Neural cell (in vitro differentiated cells): ENCODE results near the gene ROBO4. TPM values are rescaled to one million over a fixed set of nuclear protein-coding genes. Genes with fewer than 3 reads are reported as not detected.
A peak's percentile ranks its signal among the peaks of the same experiment; 100 is the strongest.

Source experiments
- H2AFZ ChIP-seq: fragments of 200-600, 300-800 bp; sonication (generic), shearing (Covaris generic); 2 replicates; pipeline ENCODE4 v1.6.0; 2014; ENCODE audit warnings: low read depth, mild to moderate bottlenecking, antibody characterized with exemption, low read length, moderate library complexity
- H3F3A ChIP-seq: fragments of 200-600 bp; shearing (Covaris generic); 2 replicates; pipeline ENCODE4 v1.6.1; 2016; ENCODE audit warnings: mild to moderate bottlenecking, moderate library complexity, mixed read lengths, antibody characterized with exemption, low read length; ENCODE audit not compliant: insufficient read depth, poor library complexity, severe bottlenecking
- H3K27ac ChIP-seq: fragments of 200-600, 300-800 bp; sonication (generic), shearing (Covaris generic); 2 replicates; pipeline ENCODE4 v1.5.1; 2014; ENCODE audit warnings: mild to moderate bottlenecking, low read length, moderate library complexity
- H3K27me3 ChIP-seq: fragments of 300-800, 200-600 bp; sonication (generic), shearing (Covaris generic); 2 replicates; pipeline ENCODE4 v1.6.0; 2014; ENCODE audit warnings: mild to moderate bottlenecking, low read depth, low read length, moderate library complexity; ENCODE audit not compliant: insufficient read depth
- H3K36me3 ChIP-seq: fragments of 300-800, 200-600 bp; sonication (generic), shearing (Covaris generic); 2 replicates; pipeline ENCODE4 v1.5.1; 2014; ENCODE audit warnings: mild to moderate bottlenecking, antibody characterized with exemption, low read length, moderate library complexity; ENCODE audit not compliant: insufficient read depth
- H3K4me2 ChIP-seq: fragments of 300-800, 200-600 bp; sonication (generic), shearing (Covaris generic); 2 replicates; pipeline ENCODE4 v1.6.0; 2014; ENCODE audit warnings: mild to moderate bottlenecking, low read length
- H3K4me3 ChIP-seq: fragments of 300-800, 200-600 bp; sonication (generic), shearing (Covaris generic); 2 replicates; pipeline ENCODE4 v1.5.1; 2014; ENCODE audit warnings: mild to moderate bottlenecking, low read length, moderate library complexity
- H3K79me2 ChIP-seq: fragments of 200-600 bp; shearing (Covaris generic); replicated peaks from 2 replicates; pipeline ENCODE4 v1.6.0; 2014; ENCODE audit warnings: mild to moderate bottlenecking, low read length, moderate library complexity; ENCODE audit not compliant: insufficient read depth
- H3K9ac ChIP-seq: fragments of 300-800, 200-600 bp; sonication (generic), shearing (Covaris generic); 2 replicates; pipeline ENCODE4 v1.6.1; 2016; ENCODE audit warnings: mild to moderate bottlenecking, low read length, mixed read lengths
- H3K9me2 ChIP-seq: fragments of 200-600 bp; shearing (Covaris generic); 2 replicates; pipeline ENCODE4 v1.6.1; 2016; ENCODE audit warnings: mild to moderate bottlenecking, low read length, mixed read lengths; ENCODE audit not compliant: insufficient read depth
- H3K9me3 ChIP-seq: fragments of 200-600, 300-800 bp; sonication (generic), shearing (Covaris generic); 2 replicates; pipeline ENCODE4 v1.6.1; 2016; ENCODE audit warnings: mild to moderate bottlenecking, mixed run types, low read length, moderate library complexity, mixed read lengths
- H4K20me1 ChIP-seq: fragments of 200-600 bp; shearing (Covaris generic); 2 replicates; pipeline ENCODE4 v1.6.1; 2016; ENCODE audit warnings: mild to moderate bottlenecking, mixed run types; ENCODE audit not compliant: insufficient read depth
- EP300 ChIP-seq: fragments of 450-650 bp; conservative IDR thresholded peaks from 2 replicates; pipeline ENCODE4 v1.6.1; 2014; ENCODE audit warnings: antibody characterized with exemption, mild to moderate bottlenecking, moderate library complexity; ENCODE audit not compliant: poor library complexity, severe bottlenecking
- EZH2 ChIP-seq: fragments of 200-600, 300-800 bp; shearing (Covaris generic), sonication (generic); IDR thresholded peaks from 2 replicates; pipeline ENCODE4 v1.6.1; 2014; ENCODE audit warnings: antibody characterized with exemption, low read length, borderline replicate concordance, mild to moderate bottlenecking; ENCODE audit not compliant: insufficient read depth, poor library complexity, severe bottlenecking
- MXI1 ChIP-seq: fragments of 450-650 bp; conservative IDR thresholded peaks from 2 replicates; pipeline ENCODE4 v1.6.1; 2014; ENCODE audit warnings: antibody characterized with exemption, mild to moderate bottlenecking; ENCODE audit not compliant: poor library complexity, severe bottlenecking
- POLR2AphosphoS5 ChIP-seq: IDR thresholded peaks from 2 replicates; pipeline ENCODE4 v1.6.1; 2012
- RAD21 ChIP-seq: fragments of 450-650 bp; conservative IDR thresholded peaks from 2 replicates; pipeline ENCODE4 v1.6.1; 2014; ENCODE audit warnings: antibody characterized with exemption, mild to moderate bottlenecking, moderate library complexity
- REST ChIP-seq: IDR thresholded peaks from 2 replicates; pipeline ENCODE4 v1.6.1; 2012; ENCODE audit warnings: borderline replicate concordance
- SMC3 ChIP-seq: fragments of 450-650 bp; conservative IDR thresholded peaks from 2 replicates; pipeline ENCODE4 v1.6.1; 2014; ENCODE audit warnings: antibody characterized with exemption, mild to moderate bottlenecking, moderate library complexity; ENCODE audit not compliant: poor library complexity
- TAF1 ChIP-seq: IDR thresholded peaks from 2 replicates; pipeline ENCODE4 v1.6.1; 2012; ENCODE audit warnings: low read depth
- polyA plus RNA-seq: library from polyadenylated mRNA; depleted of rRNA; stranded (reverse); fragments of >200 nt; gene quantifications from 2 replicates; pipeline ENCODE4 v1.2.3, GENCODE V29; 2014
- TF ChIP-seq, protein P1 (sequence below): fragments of 450-650 bp; IDR thresholded peaks from 2 replicates; pipeline ENCODE4 v1.5.1; 2014; ENCODE audit warnings: antibody characterized with exemption, mild to moderate bottlenecking, moderate library complexity; ENCODE audit not compliant: poor library complexity, severe bottlenecking

The ROBO4 gene
- polyA plus RNA-seq, 1 donor from 2014 or later: not detected

DNA sequence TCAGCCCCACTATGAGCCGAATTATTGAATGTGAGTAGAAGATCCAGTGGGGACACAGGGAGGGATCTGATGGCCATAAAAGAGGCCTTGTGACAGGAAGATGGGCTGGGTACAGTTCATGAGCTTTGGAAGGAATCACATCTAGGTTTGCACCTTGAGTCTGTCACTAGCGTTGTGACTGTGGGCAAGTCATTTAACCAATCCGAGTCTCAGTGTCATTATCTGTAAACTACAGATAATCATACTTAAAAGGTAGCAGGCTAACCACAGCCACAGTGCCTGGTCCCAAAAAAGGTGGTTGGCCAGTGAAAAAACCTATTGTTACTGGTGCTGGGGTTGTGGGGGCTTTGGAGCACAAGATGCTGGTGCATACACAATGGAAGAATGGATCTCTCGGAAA lies 25.2 kb upstream of the ROBO4 start:
- no peaks in the 10 kb centered on the region for H3K36me3 ChIP-seq
- no peak overlapping the region for H3K4me3 ChIP-seq
- H3K27ac ChIP-seq: no peak overlapping the region
- TF ChIP-seq REST (no peak), EP300 (no peak), MXI1 (no peak), SMC3 (no peak), RAD21 (no peak), POLR2AphosphoS5 (no peak), TAF1 (no peak), EZH2 (no peak)
- TF ChIP-seq, protein P1, sequence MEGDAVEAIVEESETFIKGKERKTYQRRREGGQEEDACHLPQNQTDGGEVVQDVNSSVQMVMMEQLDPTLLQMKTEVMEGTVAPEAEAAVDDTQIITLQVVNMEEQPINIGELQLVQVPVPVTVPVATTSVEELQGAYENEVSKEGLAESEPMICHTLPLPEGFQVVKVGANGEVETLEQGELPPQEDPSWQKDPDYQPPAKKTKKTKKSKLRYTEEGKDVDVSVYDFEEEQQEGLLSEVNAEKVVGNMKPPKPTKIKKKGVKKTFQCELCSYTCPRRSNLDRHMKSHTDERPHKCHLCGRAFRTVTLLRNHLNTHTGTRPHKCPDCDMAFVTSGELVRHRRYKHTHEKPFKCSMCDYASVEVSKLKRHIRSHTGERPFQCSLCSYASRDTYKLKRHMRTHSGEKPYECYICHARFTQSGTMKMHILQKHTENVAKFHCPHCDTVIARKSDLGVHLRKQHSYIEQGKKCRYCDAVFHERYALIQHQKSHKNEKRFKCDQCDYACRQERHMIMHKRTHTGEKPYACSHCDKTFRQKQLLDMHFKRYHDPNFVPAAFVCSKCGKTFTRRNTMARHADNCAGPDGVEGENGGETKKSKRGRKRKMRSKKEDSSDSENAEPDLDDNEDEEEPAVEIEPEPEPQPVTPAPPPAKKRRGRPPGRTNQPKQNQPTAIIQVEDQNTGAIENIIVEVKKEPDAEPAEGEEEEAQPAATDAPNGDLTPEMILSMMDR: no peak
- no peaks in the 10 kb centered on the region for H3K9me3 ChIP-seq
- peaks cover 18% of the 10 kb centered on the region for H3K27me3 ChIP-seq
- no peak overlapping the region for H3K4me2 ChIP-seq
- H3F3A ChIP-seq: no peaks in the 10 kb centered on the region
- no peak overlapping the region for H2AFZ ChIP-seq
- no peaks in the 10 kb centered on the region for H3K9me2 ChIP-seq
- H3K79me2 ChIP-seq: no peaks in the 10 kb centered on the region
- H4K20me1 ChIP-seq: no peaks in the 10 kb centered on the region
- H3K9ac ChIP-seq: no peak overlapping the region

DNA sequence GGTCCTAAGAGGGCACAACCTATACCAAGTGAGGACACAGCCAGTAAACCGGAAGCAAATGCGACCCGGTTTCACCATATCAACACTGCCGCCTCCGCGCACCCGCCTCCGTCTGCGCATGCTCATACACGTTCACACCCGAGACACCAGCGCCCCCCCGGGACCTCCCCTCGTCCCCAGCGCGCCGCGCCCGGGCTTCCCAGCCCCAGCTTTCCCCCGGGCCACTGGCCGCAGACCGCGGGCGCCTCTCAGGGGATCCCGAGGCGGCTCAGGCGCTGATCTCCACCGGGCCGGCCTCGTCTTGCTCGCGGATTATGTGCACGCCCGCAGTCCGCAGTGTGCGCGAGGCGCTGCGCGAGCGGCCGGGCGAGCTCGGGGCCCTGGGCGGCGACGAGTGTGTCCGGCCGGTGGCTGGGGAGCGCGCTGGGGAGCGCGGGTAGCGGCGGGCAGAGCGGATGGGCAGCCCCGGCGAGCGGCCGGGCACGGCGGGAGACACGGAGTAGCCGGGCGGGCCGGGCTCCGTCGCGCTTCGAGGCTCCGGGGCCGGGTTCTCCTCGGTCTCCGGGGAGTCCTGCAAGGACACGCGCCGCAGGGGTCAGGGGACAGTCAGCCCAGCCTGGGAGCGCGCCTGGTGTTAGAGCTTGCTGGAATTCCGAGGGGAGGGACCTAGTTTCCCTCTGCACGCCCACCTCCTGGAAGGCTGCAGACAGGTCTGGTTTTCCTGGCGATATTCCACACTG lies 23.4 kb upstream of the ROBO4 start:
- peaks cover 18% of the 10 kb centered on the region for H3K27me3 ChIP-seq
- H3K27ac ChIP-seq: no peak overlapping the region
- no peak overlapping the region for H3K4me2 ChIP-seq
- H3K9ac ChIP-seq: peak overlapping the region; percentile 51
- no peak overlapping the region for H2AFZ ChIP-seq
- TF ChIP-seq, protein P1: peak; percentile 10
- TF ChIP-seq RAD21: no peak
- H3K9me3 ChIP-seq: no peaks in the 10 kb centered on the region
- H3F3A ChIP-seq: no peaks in the 10 kb centered on the region
- H3K36me3 ChIP-seq: no peaks in the 10 kb centered on the region
- H4K20me1 ChIP-seq: no peaks in the 10 kb centered on the region
- H3K79me2 ChIP-seq: no peaks in the 10 kb centered on the region
- peak overlapping the region; percentile 63 for H3K4me3 ChIP-seq
- no peaks in the 10 kb centered on the region for H3K9me2 ChIP-seq
